Stimulated activated CD4-positive, alpha-beta T cell treated with anti-CD3 and anti-CD28 coated beads, Interleukin-15, amount 100 ng/mL, for 1 hour (primary cell): ENCODE data around the gene CHERP.
"Not testable (repeated sequence)": the region's sequence is repeated elsewhere in the genome, so short reads cannot be mapped to it uniquely, and the experiment has no call there.

ENCODE experiments used
- DNase-seq, 2 donors: peaks; one replicate each; pipeline ENCODE4 v3.0.0-alpha.2; 2020; ENCODE audit warnings: low read depth in 1 of 2, low spot score in 1 of 2

Gene CHERP

DNA sequence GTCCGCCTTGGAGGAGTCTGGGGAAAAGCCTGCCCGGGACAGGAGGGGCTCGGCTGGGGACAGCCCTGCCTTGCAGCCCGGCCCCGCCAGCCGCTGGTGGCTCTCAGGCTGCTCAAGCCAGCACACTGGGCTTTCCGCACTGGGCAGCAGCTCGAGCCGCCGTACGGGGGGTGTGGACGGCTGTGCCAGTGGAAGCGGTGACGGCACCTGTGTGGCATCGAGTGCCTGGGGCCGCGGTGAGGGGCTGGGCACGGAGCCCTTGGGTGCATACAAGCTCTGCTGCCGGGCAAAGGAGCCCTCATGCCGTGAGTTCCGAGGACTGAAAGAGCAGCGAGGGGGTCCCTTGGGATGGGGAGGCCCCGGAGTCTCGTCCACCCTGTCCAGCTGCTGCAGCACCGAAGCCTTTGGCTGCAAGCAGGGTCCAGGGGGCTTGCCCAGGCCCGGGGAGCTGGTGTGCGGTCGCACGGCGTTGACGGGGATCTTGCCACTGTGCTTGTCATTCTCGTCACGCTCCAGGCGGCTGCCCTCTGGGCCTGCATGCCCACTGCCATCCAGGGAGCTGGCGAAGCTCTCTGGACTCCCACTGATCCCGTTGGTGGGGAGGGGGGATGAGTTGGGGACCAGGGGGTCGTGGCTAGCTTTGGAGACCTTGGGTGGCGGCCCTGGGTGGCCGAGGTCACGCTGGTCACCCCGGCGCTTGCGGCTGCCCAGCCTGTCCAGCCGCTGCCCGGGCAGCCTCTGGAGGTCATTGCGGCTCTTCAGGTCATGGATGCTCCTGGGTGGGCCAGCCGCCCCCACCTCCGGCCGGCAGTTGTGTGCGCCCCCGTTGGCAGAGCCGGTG lies 34.7 kb upstream of the CHERP start:
- DNase-seq = no peak

DNA sequence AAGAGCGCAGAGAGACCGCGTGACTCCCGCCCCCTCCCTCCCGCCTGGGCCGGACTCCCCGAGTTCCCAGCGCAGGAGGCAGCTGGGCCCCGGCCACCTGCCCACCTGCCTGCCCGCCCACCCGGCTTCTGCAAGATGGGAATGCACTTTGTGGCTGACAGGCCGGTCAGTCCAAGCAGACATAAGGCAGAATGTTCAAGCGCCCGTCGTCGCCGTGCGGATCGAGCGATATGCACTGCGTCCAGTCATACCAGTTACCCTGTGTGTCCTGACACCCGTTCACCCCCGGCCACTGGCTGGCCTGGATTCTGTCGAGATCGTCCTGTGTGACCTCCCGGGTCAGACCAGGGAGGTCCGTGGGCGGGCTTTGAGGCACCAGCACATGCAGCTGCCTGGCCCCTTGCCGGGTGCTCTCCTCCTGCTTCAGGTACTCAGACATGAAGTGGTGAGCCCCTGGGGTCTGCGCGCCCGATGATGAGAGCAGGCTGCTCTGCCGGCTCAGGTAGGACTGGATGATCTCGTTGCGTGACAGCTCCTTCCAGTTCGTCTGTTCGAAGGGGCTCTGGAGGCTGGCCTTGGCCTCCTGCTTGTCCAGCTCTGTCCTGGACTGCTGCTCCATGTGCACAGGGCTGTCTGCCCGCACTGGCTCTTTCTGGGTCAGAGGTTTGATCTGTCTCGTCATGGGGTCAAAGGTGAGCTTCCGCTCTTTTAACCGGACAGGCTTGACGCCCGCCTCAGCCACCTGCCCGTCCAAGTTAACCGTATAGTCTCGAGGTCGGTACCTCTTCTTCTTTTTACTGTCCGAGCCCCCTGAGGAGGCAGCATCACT lies 33.8 kb upstream of the CHERP start:
- no peak for DNase-seq

DNA sequence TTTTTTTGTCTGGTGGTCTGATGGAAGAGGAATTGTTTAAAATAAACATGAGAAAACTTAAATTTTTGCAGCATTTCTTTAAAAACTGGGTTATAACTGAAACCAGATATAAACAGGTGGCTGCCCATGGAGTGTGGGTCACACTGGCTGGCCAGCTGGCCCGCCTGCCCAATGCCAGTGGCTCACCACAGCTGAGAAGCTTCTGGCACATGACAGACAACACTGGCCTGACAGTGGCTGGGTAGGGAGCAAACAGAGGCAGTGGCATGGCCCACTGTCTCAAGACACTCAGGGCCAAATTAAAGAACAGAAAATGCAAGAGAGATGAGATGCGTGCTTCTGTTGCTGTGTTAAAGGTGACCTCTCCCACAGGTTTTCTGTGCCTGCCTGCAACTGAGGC lies 33.0 kb upstream of the CHERP start:
- no peak for DNase-seq

DNA sequence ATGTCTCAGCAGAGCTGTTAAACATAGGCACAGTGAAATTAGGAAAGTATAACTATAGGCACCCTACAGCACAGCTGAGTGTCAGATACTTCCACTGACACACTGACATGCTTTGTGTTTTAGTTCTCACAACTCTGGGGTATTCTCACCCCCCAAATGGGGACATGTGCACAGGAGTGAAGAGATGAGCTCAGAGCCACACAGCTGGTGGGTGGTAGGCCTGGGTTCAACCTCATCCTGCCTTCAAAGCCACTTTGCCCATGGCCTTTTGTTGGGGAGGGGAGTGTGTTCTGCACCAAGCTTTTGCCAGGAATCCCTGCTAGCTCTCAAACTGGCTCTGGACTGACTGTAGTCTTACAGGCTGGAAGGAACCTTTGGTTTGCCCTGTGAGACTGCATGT lies 31.7 kb upstream of the CHERP start:
- DNase-seq = no peak

DNA sequence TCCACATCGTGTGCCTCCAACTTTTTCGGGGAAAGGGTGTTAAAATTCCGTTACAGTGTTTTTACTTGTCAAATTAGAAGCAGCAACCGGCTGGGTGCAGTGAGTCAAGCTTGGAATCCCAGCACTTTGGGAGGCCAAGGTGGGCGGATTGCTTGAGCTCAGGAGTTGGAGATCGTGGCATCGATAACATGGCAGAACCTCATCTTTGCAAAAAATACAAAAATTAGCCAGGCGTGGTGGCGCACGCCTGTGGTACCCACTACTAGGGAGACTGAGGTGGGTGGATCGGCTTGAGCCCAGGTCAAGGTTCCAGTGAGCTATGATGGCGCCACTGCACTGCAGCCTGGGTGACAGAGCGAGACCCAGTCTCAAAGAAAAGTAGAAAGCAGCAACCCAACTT lies 31.1 kb upstream of the CHERP start:
- DNase-seq = no peak

DNA sequence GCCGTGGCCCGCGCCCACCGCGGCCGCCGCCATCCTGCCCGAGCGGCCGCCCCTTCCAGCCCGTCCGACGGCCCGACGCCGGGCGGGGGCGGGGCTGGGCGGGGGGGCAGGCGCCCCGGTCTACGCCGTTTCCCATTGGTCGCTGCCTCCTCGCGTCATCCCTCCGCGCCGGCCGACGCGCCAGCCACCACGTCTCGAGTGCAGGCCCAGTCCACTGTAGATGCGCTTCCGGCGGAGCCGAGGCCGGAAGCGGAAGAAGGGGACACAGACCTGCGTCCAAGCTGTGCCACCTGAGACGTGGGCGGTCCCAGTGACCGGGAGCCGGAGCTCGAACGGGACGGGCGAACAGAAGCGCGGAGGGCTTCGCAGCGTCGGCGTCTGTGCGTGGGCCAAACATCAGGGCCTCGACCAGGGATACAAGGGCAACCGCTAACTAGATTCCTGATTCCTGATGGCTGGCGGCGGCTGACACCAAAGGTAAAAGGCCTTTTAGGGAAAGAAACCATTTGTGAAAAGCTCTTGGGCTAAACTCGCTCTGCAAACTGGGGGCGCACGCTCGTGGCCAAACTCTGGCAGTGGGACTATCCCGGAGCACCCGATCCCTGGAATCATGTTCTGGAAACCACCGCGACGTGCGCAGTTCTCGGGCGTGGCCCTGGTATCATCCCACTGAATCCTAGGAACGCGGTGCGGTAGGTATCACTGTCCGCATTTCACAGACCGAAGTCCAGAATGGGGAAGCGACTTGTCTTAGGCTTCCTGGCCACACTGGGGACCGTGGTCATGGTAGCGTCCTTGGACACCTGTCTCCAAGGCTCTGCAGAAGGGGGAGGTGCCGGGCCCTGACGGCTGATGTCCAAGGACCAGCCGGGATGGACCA lies 30.3 kb upstream of the CHERP start, which contains the start of gene SLC35E1:
TSS of gene SLC35E1 (minus strand) at position 84 of the 880 bp plus-strand sequence. CDS start at position 33, 51 bp downstream.
- DNase-seq = peak; percentile 81 to 85

DNA sequence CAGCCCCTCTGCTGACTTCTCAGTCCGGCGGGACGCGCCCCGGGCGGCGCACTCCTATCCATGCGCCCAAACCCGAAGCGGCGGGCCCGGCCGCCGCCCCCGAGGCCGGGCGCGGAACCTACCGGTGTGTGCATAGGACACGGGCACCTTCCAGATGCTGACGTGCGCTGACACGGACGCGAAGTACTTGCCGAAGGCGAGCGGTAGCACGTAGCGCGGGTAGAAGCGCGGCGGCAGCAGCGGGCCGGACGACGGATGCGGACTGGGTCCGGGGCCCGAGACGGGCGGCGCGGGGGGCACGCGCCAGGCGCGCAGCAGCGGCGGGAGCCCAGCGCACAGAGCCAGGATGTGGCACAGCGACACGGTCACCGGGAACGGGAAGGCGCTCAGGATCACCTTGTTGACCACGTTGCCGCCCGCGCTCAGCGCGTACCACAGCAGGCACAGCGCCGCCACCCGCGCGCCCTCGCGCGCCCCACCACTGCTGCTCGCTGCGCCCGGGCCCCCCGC lies 29.6 kb upstream of the CHERP start:
- no peak for DNase-seq

DNA sequence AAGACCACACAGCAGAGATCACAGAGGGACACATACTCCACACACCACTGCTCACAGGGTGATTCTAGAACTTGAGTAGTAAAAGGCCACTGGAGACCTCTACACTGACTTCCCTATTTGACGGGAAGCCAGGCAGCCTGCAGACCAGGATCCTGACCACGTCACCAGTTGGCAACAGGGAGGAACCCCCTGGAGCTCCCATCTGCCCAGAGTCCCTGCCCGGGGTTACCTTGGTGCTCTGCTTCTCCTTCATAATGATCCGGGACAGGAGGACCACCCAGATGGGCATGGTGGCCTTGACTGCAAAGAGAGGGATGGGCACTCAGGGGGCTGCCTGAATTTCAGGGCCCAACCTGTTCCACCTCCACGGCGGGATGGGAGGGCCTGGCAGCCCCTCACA lies 29.0 kb upstream of the CHERP start:
- DNase-seq = no peak

DNA sequence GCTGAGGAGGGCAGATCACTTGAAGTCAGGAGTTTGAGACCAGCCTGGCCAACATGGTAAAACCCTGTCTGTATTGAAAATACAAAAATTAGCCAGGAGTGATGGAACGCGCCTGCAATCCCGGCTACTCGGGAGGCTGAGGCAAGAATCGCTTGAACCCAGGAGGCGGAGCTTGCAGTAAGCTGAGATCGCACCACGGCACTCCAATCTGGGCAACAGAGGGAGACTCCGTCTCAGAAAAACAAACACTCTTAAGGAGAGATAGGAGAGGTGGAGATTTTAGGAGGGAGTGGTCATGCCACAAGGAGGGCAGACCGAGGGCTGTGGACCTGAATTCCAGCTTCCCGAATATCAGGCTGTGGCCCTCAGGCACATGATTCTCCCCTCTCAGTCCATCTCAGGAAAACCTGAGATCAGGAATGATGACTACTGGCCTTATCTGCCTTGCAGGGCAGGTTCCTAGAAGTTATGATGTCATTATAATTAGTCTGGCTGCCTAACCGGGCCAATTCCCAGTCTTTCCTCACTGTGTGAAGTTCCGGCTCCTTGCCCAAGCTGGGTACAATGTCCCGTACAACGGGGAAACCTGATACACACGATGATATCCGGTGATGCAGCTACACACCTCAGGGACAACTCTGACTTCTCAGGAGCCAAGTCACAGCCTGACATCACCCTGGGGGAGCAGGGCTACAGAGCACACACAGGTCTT lies 27.5 kb upstream of the CHERP start:
- no peak for DNase-seq

DNA sequence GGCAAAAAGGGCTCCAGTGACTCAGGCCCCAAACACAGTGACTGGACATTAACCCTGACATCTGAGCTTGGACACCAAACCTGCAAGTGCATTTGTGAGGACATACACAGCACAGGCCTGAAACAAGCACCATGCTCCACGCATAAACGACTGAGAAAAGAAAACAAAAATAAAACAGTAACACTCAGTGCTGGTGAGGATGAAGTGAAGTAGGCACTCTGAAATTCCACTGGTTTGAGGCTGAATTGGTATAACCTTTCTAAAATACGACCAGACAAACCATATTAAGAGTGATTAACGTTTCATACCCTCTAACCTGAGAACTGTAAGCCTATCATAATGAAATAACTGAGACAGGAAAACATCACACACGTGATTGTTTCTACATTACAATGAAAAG lies 24.5 kb upstream of the CHERP start:
- DNase-seq = no peak

DNA sequence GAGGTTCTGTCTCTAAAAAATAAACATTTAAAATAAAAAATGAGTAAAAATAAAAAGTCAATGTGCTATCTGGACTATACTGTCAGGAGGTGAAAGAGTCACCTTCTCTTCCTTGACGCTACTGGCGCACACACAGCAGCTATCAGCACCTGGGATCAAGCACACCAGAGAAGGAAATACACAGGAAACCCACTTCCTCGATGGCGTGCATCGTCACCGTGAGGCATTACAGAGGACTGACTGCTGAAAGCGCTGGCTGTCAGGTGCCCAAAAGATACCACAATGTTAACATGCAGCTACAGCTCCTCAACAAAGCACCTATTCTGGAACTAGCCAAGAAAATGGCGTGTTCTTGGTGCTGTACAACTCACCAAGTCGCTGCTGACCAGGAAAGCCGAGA lies 23.9 kb upstream of the CHERP start:
- peak in 1 of 2 donors; percentile 57 for DNase-seq

DNA sequence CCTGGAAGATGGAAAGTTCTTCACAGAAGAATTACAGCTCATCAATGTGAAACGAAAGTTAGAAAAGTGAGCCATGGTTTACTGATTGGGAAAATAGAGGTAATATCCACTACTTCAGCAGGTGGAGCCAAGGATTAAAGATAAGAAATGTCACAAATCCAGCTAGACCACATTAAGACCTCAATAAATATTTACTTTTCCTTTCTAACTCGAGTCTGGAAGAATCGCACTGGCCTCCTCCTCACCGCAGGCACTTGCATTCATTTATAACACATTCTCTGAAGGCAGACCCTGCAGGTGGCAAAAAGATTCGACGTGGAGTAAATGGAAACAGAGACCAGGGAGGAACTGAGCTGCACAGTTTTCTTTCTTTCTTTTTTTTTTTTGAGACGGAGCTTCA lies 22.6 kb upstream of the CHERP start:
- no peak for DNase-seq

DNA sequence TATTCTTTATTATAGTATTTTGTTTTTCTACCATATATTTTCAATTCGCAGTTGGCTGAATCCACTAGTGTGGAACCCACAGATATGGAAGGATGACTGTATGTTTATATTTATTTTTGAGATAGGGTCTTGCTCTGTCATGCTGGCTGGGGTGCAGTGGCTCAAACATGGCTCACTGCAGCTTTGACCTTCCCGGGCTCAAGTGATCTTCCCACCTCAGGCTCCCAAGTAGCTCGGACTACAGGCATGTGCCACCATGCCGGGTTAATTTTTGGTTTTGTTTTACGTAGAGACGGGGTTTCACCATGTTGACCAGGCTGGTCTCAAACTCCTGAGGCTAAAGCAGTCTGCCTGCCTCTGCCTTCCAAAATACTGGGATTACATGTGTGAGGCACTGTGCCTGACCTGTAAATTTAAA lies 20.4 kb upstream of the CHERP start:
- DNase-seq = no peak

DNA sequence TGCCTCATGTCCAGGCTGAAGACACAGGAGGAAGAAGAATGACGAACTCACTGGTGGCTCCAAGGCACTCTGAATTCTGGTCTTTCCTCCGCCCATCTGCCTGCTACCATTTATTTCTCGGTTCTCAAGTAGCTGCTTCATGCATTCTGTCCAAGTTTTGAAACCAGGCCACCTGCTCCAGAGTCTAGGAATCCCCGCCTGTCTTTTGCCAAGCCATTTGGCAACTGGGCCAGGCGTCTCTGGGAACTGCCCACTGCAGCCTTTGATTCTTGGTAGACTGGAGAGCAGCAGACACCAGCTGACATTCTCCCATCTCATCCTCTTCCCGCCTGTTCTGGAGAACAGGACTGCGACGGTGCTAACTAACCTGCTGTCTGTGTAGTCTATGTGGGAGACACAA lies 19.1 kb upstream of the CHERP start:
- no peak for DNase-seq

DNA sequence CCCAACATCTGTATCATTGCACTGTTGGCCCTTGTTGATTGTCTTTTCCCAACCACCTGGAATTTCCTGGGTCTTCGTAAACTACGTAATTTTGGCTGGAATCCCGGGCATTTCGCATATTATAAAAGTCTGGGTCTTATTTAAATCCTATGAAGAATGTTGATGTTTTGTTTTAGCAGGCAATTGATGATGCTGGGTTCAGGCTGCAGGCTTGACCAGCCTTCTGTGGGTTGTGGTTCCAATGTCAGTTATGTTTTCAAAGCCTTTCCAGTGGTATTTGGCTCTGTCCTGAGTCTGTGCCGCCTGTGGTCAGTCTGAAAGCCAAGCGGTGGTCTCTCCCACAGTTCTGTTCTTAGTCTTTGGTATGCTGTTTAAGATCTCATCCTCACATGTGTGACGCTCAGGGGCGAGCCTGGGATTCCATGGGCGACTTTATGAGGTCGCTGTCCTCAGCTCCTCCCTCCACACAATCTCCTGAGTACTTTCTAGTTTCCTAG lies 17.6 kb upstream of the CHERP start:
- DNase-seq = no peak

DNA sequence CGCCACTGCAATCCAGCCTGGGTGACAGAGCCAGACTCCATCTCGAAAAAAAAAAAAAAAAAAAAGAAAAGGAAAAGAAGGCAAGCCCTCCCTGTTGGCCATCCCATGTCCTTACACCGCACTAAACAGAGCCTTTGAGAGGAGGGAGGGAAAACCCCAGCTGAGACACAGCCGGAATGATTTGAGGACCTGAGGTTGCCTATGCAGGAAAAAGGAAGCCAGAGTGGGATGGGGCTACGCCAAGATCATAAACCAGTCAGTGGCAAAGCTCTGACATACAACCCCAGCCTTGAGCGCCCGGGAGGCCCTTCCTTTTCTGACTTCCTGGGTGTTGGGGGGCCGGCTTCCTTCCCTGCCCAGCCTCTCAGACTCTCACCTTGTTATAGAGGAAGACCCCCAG lies 12.5 kb upstream of the CHERP start:
- DNase-seq = no peak

DNA sequence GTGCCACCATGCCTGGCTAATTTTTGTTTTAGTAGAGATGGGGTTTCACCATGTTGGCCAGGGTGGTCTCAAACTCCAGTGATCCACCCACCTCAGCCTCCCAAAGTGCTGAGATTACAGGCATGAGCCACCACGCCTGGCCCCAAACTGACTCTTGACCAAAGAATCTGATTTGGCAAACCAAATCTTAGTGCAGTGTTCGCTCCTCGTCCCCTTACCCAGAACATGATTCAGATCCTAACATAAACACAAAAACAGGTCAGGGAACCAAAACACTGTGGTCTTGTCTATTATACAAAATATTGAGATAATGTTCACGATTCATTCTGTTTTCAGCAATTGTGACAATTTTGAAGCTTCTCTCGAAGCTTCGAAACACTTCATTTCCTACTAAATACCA lies 9.7 kb upstream of the CHERP start:
- not testable (repeated sequence) for DNase-seq

DNA sequence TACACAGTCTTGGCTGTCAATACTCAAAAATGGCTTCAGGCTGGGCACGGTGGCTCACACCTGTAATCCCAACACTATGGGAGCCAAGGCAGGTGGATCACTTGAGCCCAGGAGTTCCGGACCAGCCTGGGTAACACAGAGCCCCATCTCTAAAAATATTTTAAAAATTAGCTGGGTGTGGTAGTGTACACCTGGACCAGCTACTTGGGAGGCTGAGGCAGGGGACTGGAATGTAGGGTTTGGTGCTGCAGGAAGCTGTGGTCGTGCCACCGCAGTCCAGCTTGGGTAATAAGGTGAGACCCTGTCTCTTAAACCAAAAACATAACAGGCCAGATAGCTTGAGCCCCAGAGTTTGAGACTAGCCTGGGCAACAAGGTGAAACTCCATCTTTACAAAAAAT lies 6.7 kb upstream of the CHERP start:
- no peak for DNase-seq

DNA sequence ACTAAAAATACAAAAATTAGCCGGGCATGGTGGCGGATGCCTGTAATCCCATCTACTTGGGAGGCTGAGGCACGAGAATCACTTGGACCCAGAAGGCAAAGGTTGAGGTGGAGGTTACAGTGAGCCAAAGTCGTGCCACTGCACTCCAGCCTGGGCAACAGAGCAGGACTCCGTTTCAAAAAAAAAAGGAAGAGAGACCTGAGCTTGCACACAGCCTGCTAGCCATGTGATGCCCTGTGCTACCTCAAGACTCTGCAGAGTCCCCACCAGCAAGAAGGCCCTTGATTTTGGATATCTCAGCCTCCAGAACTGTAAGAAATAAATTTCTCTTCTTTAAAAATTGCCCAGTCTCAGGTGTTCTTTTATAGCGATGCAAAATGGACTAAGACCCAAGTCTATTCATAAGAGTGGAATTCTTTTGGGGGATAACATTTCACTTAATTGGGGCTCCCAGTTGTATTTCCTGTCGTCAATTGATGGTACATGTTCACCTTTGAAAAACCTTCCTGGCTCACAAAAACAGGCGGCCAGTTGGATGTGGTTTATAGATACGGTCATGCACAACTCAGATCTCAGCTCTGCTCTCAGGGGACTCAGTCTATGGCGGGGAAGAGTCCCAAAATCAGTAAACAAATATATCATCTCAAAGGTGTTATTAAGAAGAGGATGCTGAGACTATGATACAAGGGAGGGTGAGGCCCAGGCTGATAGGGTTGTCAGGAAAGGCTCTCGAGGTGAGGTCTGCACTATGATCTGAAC lies 2.4 kb upstream of the CHERP start:
- DNase-seq = no peak

DNA sequence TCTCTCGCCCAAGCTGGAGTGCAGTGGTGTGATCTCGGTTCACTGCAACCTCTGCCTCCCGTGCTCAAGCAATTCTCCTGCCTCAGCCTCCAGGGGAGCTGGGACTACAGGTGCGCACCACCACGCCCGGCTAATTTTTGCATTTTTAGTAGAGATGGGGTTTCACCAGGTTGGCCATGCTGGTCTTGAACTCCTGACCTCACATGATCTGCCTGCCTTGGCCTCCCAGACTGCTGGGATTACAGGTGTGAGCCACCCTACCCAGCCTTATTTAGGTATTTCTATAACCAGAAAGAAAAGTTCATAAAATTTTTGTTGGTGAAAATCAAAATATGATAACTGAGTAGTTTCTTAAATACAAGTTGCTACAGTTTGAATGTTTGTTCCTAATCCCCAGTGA lies 1.5 kb upstream of the CHERP start:
- DNase-seq = not testable (repeated sequence)
